Rectal smooth muscle tissue (tissue), 1 donor: ENCODE measurements around the gene HES2.

ENCODE experiments used
- H3K27ac ChIP-seq: one replicate; pipeline ENCODE4 v1.7.0; 2013; ENCODE audit warnings: low read depth, low read length, inconsistent platforms
- H3K27me3 ChIP-seq: one replicate; pipeline ENCODE4 v1.7.0; 2013; ENCODE audit warnings: low read length; ENCODE audit not compliant: control insufficient read depth, insufficient read depth
- H3K36me3 ChIP-seq: one replicate; pipeline ENCODE4 v1.7.0; 2013; ENCODE audit warnings: low read length; ENCODE audit not compliant: control insufficient read depth, insufficient read depth
- H3K4me1 ChIP-seq: one replicate; pipeline ENCODE4 v1.7.0; 2013; ENCODE audit warnings: low read length; ENCODE audit not compliant: control insufficient read depth, insufficient read depth
- H3K4me3 ChIP-seq: one replicate; pipeline ENCODE4 v1.7.0; 2013; ENCODE audit warnings: low read length
- H3K9ac ChIP-seq: one replicate; pipeline ENCODE4 v1.7.0; 2013; ENCODE audit warnings: low read length

Gene HES2

DNA sequence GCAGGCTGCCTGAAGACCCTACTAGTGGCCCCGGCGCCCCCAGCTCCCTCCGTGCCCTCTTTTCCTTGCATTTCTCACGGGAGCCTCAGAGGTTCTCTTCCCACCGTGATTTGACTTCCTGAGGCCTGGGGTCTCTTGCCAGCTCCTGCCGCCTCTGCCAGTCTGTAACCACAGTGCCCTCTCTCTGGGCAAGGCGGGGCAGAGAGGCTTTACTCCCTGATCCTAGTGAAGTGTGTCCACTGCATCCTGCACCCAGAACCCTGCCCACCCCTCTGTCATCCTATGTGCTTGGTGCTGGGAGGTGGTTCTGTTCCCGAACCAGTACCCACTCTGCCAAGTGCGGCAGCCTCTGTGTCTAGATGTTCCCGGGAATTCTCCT lies 7.2 kb upstream of the HES2 start:
- Histone ChIP-seq H3K27ac (no peak overlapping the region), H3K4me3 (no peak overlapping the region), H3K36me3 (no peaks in the 10 kb centered on the region), H3K27me3 (peaks cover 22% of the 10 kb centered on the region), H3K9ac (no peak overlapping the region), H3K4me1 (no peaks in the 10 kb centered on the region)

DNA sequence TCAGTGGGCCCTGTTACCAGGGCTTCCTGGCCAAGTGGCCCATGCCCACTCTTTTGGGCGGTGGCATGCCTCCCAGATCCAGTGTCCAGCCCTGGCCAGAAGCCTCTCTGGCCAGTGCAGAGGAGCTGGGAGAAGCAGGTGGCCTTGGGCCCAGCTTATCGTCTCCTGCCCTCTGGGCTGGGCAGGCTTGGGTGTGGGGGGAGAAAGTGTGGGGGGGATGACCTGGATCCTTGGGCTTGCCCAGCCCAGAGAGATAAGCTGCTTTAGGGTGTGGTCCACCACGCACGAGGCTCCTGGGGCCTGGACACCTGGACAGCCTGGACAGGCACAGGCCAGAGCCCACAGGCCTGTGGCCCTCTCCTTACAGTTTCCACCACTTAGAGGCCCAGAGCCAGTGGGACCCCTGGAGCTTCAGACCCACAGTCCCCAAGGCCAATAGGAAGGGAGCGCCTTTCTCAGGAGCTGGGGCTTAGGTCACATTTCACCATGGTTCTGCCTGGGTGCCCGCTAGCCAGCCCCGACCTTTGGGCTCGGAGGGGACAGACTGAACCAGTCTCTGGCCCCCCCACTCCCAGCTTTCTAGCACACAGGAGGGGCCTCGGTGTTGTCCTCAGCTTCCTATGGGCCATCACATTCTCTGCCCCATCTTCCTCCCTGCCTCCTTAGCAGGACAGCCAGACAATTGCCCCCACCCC lies 6.7 kb upstream of the HES2 start:
- H3K4me3 ChIP-seq = no peak overlapping the region
- no peaks in the 10 kb centered on the region for H3K36me3 ChIP-seq
- H3K4me1 ChIP-seq = no peaks in the 10 kb centered on the region
- H3K27me3 ChIP-seq = peaks cover 22% of the 10 kb centered on the region
- H3K27ac ChIP-seq = no peak overlapping the region
- no peak overlapping the region for H3K9ac ChIP-seq

DNA sequence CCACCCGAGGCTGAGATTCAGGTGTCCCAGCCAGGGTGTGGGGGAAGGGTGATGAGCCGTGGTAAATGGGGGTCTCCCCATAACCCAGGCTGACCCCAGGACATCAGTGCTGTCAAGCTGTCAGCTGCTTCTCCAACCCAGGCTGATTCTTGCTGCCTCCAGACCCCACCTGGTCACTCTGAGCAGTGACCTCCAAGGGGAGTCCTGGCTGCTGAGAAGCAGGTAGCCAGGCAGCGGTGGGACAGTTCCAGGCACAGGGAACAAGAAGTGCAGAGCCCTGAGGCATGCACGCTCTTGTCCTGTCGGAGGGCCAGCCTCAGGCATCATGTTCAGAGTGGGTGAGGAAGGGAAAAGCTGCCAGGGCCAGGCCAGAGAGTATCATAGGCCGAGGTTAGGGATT lies 5.9 kb upstream of the HES2 start:
- Histone ChIP-seq H3K27ac (no peak overlapping the region), H3K4me3 (no peak overlapping the region), H3K36me3 (no peaks in the 10 kb centered on the region), H3K4me1 (no peaks in the 10 kb centered on the region), H3K9ac (no peak overlapping the region), H3K27me3 (peaks cover 22% of the 10 kb centered on the region)

DNA sequence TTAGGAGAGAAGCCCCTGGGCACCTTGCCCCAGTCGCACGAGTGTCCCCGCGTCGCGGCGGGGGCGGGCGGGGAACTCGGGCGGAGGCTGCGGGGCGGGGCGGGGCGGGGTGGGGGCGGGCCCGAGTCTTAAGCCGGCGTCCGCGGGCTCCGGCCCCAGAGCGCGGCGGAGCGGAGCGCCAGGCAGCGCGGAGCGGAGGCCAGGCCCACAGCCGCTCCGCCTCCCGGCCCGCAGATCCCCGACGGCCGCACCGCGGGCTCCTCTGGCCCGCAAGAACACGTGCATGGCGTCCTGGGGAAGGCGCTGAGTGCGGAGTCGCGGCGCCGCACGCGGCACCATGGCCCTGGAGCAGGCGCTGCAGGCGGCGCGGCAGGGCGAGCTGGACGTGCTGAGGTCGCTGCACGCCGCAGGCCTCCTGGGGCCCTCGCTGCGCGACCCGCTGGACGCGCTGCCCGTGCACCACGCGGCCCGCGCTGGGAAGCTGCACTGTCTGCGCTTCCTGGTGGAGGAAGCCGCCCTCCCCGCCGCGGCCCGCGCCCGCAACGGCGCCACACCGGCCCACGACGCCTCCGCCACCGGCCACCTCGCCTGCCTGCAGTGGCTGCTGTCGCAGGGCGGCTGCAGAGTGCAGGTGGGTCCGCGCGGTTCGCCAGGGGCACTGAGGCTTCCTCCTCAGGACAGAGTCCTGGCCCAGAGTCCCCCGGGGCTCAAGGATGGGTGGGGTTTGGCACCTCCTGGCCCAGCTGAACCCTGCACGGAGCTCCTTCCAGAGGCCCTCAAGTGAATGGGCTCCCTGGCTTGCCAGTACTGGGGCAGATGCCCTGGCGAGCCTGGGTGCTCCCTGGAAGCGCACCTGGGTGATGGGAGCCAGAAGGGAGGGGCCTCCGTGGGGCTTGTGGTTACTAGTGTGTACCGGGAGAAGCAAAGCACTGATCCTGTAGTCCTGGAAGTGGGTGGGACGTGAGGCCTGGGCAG lies 5.2 kb upstream of the HES2 start, which contains the start of gene ESPN:
Gene ESPN (plus strand): TSS at position 158 of the 975 bp plus-strand sequence. CDS start 180 bp downstream, at position 338.
- H3K36me3 ChIP-seq = no peaks in the 10 kb centered on the region
- no peak within 1 kb of the TSS for H3K27ac ChIP-seq
- no peak within 1 kb of the TSS for H3K9ac ChIP-seq
- peak within 1 kb of the TSS; percentile 39 for H3K4me3 ChIP-seq
- peaks cover 26% of the 10 kb centered on the region for H3K27me3 ChIP-seq
- peaks cover 3% of the 10 kb centered on the region for H3K4me1 ChIP-seq

DNA sequence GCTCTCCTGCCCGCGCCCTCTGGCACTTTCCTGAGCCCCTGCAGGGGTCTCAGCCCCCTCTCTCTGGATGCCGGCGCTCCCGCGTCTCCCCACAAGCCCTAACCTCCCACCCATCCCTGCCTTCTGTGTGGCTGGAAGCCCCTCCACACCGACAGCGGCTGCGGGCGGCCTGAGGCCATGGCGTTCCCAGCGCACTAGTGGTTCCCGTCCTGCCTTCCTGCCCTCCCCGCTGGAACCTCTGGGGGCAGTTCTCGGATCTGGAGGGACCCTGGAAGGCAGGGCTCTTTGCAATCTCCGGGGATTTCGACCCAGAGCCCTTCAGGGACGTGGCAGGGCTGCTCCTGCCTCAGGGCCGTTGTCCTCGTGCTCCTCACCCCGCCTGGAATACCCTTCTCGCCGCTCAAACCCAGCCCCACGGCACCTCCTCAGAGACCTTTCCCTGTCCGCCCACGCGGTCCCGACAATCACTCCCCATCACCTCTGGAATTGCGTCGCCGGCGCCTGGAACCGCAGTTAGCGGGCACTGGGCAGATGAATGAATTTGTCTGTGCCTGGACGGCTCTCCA lies 4.4 kb upstream of the HES2 start:
- Histone ChIP-seq H3K4me1 (peaks cover 3% of the 10 kb centered on the region), H3K9ac (no peak overlapping the region), H3K36me3 (no peaks in the 10 kb centered on the region), H3K27me3 (peaks cover 27% of the 10 kb centered on the region), H3K27ac (no peak overlapping the region), H3K4me3 (no peak overlapping the region)

DNA sequence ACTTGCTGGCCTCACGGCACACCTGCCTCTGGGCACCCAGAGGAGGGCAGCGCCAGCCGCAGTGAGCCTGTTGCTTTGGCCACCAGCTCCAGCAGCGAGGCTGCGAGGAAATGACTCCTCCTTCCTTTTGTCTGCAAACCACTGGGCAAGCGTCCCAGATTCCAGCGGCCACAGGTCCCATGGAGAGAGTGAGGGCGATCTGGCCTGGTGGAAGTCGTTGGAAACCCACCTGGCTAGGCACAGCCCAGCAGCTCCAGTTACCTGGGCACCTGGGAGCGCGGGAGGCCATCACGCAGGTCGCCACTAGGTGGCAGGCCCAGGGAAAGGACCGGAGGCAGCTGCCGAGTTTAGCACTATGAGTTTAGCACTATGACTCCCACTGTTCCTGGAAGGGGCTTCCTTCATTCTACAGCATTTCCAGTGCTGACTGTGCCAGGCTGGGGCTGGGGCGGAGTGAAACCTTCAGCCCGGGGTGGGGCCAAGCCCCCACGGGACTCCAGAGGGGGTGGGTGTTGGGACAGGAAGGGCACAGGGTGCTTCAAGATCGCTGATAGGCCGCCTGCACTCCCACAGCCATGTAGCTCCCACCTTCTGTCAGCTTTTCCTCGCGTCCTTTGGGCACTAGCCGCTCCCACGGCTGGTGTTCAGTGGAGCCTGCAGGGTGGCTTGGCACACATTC lies 3.7 kb upstream of the HES2 start:
- H3K27me3 ChIP-seq = peaks cover 32% of the 10 kb centered on the region
- no peak overlapping the region for H3K9ac ChIP-seq
- H3K4me3 ChIP-seq = no peak overlapping the region
- no peaks in the 10 kb centered on the region for H3K36me3 ChIP-seq
- peaks cover 3% of the 10 kb centered on the region for H3K4me1 ChIP-seq
- no peak overlapping the region for H3K27ac ChIP-seq

DNA sequence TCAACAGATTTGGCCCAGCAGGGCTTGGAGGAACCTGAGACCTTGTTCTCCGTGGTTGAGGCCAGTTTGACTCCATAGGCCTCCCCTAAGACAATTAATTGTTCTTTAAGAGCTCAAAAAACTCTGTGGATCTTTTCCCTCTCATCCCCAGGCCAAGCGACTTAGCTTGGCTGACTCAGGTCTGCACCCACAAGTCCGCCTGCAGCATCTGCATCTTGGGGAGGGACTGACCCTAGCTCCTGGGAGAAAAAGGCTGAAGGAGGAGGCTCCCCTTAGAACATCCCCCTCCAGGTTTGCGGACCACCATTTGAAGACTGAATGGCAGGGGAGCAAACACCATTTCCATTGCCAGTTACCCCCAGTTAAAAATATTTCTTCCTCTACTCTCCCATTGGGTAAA lies 1.5 kb upstream of the HES2 start:
- Histone ChIP-seq H3K27me3 (peaks cover 35% of the 10 kb centered on the region), H3K9ac (no peak overlapping the region), H3K4me1 (peaks cover 3% of the 10 kb centered on the region), H3K27ac (no peak overlapping the region), H3K36me3 (no peaks in the 10 kb centered on the region), H3K4me3 (no peak overlapping the region)

DNA sequence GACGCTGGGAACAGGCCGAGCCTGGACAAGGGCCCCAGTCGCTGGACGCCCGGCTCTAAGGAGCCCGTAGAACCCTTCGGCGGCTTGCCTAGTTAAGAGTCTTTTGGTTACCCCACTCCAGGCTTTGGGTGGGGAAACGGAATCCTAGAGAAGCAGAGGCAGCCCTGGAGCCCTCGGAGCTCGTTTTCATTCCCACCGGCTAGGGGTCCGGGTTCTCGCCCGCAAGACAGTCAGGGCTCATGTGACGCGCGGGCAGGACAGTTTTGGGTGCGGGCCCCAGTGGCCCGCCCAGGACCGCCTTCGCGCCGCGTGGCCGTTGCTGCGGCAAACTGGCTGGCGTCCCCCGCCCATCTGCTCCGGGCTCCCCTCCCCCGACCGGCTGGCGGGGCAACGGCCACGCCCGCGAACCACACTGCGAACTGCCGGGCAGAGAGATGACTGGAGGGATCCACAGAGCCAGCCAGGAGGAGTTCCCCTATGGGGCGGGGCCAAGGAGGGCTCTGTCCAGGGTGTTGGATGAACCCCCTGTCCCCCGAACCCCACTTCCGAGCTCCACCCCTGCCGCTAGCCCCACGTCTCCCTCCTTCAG lies 829 bp upstream of the HES2 start:
- Histone ChIP-seq H3K9ac (no peak overlapping the region), H3K4me3 (peak overlapping the region; percentile 47), H3K36me3 (no peaks in the 10 kb centered on the region), H3K4me1 (peaks cover 3% of the 10 kb centered on the region), H3K27ac (no peak overlapping the region), H3K27me3 (peaks cover 28% of the 10 kb centered on the region)

DNA sequence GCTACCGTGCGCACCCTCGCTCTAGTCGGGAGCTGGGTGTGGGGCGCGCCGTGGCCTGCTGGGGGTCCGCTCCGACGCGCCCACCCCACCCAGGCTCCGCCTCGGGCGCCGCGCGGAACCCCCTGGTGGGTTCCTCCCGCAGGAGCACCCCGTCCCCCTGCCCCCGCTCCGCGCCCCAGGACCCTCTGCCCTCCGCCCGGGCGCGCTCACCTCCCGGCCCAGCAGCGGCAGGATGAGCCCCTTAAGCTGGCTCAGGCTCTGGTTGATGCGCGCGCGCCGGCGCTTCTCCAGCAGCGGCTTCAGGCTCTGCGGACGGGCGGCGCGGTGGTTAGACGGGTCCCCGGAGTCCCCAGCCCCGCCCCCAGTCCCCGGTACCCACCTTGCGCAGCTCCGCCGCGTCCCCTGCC lies 319 bp downstream of the HES2 start:
- no peak overlapping the region for H3K9ac ChIP-seq
- H3K36me3 ChIP-seq = no peaks in the 10 kb centered on the region
- peaks cover 22% of the 10 kb centered on the region for H3K27me3 ChIP-seq
- no peak overlapping the region for H3K27ac ChIP-seq
- H3K4me1 ChIP-seq = peaks cover 3% of the 10 kb centered on the region
- H3K4me3 ChIP-seq = peak overlapping the region; percentile 33

DNA sequence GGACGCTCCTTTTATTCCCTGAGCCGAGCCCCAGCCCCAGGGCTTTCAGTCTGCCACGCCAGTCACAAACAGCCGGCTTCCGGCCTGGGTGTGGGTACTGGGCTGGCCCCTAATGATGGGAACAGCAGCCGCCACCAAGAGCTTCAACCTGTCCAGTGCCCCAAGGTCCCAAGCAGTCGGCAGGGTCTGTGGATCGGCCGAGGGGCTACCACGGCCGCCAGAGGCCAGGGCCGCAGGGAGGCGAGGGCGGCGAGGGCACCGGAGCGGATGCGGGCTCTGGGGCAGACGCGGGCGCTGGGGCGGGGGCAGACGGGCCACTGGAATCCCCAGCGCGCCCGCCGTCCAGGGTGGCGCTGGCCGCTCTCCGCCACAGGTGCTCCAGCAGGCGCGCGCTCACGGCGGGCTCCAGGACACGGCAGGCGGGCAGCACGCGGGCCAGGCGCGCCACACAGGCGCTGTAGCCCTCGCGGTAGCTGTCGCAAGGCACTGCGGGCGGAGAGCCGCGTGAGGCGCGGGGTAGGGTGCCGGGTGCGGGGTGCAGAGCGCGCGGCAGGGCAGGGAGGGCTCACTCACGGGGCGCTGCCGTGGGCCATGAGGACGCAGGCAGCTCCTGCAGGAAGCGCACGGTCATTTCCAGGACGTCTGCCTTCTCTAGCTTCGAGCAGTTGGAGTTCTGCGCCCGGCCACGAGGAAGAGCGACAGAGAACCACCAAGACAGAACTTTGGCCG lies 887 bp downstream of the HES2 start:
- no peak overlapping the region for H3K9ac ChIP-seq
- no peak overlapping the region for H3K27ac ChIP-seq
- no peaks in the 10 kb centered on the region for H3K36me3 ChIP-seq
- peak overlapping the region; percentile 22 for H3K4me3 ChIP-seq
- H3K4me1 ChIP-seq = peaks cover 3% of the 10 kb centered on the region
- peaks cover 16% of the 10 kb centered on the region for H3K27me3 ChIP-seq

DNA sequence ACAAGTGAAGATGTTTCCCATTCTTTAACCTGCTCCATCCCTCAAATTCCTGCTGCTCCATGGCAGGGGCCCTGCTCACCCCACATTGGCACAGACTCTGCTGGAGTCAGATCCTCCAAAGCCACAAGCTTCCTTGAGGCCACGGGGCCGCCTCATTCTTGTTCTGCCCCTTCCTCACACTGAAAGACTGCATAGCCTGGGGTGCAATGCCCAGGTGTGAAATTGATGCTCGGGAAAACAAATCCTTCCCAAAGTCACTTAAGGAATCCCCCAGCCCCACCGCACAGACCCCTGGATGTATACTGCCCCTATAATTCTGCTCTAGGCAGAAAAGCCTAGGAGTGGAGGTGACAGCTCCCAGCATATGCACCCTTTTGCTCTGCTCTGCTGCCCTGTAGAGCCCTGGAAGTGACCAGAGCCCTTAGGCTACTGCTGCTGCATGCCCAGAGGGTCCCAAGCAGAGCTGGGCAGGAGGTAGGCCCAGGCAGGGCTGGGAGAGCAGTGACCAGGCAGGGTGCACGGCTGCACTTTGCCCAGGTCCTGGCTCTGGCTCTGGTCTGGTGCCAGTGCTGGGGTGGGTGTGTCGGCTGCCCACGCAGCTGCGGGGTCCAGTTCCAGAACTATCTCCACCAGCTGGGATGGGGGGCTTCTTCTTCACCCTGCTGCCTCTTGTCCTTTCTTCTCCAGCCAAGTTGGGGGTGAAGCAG lies 1.6 kb downstream of the HES2 start:
- no peak overlapping the region for H3K27ac ChIP-seq
- H3K27me3 ChIP-seq = peaks cover 15% of the 10 kb centered on the region
- H3K4me3 ChIP-seq = no peak overlapping the region
- H3K9ac ChIP-seq = no peak overlapping the region
- H3K4me1 ChIP-seq = peaks cover 3% of the 10 kb centered on the region
- no peaks in the 10 kb centered on the region for H3K36me3 ChIP-seq
